ENCODE results near the gene GJB5. TPM values are rescaled to one million over a fixed set of nuclear protein-coding genes. Genes with fewer than 3 reads are reported as not detected.
A peak's percentile ranks its signal among the peaks of the same experiment; 100 is the strongest.

Gene GJB5
- total RNA-seq, 1 donor from 2014 or later, result not detected

DNA sequence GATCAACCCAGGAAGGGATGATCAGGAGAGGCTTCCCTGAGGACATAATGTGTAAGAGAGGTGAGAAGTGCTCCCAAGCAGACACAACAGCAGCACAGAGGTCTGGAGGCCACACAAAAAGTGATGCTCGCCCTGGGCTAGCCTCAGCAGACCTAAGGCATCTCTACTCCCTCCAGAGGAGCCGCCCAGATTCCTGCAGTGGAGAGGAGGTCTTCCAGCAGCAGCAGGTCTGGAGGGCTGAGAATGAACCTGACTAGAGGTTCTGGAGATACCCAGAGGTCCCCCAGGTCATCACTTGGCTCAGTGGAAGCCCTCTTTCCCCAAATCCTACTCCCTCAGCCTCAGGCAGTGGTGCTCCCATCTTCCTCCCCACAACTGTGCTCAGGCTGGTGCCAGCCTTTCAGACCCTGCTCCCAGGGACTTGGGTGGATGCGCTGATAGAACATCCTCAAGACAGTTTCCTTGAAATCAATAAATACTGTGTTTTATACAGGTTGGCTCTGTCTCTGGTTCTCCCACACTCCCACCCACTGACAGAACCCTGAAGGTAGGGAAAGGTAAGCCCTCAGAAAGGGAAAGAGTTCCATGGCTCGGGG lies 31.1 kb downstream of the GJB5 start:
- TF ChIP-seq, protein P1, sequence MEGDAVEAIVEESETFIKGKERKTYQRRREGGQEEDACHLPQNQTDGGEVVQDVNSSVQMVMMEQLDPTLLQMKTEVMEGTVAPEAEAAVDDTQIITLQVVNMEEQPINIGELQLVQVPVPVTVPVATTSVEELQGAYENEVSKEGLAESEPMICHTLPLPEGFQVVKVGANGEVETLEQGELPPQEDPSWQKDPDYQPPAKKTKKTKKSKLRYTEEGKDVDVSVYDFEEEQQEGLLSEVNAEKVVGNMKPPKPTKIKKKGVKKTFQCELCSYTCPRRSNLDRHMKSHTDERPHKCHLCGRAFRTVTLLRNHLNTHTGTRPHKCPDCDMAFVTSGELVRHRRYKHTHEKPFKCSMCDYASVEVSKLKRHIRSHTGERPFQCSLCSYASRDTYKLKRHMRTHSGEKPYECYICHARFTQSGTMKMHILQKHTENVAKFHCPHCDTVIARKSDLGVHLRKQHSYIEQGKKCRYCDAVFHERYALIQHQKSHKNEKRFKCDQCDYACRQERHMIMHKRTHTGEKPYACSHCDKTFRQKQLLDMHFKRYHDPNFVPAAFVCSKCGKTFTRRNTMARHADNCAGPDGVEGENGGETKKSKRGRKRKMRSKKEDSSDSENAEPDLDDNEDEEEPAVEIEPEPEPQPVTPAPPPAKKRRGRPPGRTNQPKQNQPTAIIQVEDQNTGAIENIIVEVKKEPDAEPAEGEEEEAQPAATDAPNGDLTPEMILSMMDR (IDR thresholded peaks at IDR 0.05; ENCODE audit: borderline replicate concordance), result no peak
- Histone ChIP-seq H3K9me3 (replicated peaks) (no peaks in the 10 kb centered on the region), H3K36me3 (no peaks in the 10 kb centered on the region), H3K27ac (replicated peaks) (no peak overlapping the region), H3K4me1 (peaks cover 32% of the 10 kb centered on the region), H3K27me3 (ENCODE audit: low read depth) (peaks cover 38% of the 10 kb centered on the region), H3K4me3 (no peak overlapping the region)
- intact Hi-C loops (cut with micrococcal nuclease), result no loop called here
- DNase-seq, result no peak

DNA sequence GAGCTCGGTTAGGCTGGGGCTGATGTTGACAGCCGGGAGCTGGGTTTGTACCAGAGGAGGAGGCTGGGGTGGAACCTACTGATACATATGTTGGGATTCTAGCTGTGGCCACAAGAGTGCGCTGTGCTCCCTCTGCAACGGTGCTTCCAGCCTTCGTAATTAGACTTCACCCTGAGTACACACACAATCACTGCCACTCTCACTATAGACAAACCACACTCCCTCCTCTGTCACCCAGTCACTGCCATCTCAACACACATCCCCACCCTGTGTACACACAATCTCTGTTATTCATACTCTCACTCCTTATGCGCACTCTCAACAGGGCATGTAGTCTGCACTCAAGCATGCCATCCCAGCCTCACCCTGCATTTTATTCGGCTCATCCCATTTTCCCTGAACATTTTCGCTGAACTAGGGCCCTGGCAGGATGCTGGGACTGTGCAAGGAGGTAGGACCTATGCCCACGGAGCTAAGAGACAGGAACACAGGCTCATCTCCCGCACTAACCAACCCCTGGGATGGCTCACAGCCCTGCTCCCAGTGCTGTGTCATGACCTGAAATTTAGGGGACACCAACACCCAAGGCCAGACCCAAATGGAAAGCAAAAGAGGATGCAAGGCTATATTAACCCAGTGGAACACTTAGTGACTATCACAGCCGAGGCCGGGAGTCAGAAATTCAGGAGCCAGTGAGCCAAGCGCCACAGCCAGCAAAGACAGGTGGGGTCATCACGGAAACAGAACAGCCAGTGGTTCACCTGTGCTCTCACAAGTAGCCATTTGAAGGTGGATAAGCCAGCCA lies 31.9 kb downstream of the GJB5 start:
- H3K9me3 ChIP-seq (replicated peaks), result no peaks in the 10 kb centered on the region
- peaks cover 26% of the 10 kb centered on the region for H3K4me1 ChIP-seq
- TF ChIP-seq, protein P1 (IDR thresholded peaks at IDR 0.05; ENCODE audit: borderline replicate concordance), result peak; percentile 89
- peak; percentile 70 for DNase-seq
- H3K4me3 ChIP-seq, result no peak overlapping the region
- H3K27me3 ChIP-seq (ENCODE audit: low read depth), result peaks cover 38% of the 10 kb centered on the region
- intact Hi-C loops (cut with micrococcal nuclease), result no loop called here
- peak overlapping the region; percentile 38 for H3K27ac ChIP-seq (replicated peaks)
- no peaks in the 10 kb centered on the region for H3K36me3 ChIP-seq

DNA sequence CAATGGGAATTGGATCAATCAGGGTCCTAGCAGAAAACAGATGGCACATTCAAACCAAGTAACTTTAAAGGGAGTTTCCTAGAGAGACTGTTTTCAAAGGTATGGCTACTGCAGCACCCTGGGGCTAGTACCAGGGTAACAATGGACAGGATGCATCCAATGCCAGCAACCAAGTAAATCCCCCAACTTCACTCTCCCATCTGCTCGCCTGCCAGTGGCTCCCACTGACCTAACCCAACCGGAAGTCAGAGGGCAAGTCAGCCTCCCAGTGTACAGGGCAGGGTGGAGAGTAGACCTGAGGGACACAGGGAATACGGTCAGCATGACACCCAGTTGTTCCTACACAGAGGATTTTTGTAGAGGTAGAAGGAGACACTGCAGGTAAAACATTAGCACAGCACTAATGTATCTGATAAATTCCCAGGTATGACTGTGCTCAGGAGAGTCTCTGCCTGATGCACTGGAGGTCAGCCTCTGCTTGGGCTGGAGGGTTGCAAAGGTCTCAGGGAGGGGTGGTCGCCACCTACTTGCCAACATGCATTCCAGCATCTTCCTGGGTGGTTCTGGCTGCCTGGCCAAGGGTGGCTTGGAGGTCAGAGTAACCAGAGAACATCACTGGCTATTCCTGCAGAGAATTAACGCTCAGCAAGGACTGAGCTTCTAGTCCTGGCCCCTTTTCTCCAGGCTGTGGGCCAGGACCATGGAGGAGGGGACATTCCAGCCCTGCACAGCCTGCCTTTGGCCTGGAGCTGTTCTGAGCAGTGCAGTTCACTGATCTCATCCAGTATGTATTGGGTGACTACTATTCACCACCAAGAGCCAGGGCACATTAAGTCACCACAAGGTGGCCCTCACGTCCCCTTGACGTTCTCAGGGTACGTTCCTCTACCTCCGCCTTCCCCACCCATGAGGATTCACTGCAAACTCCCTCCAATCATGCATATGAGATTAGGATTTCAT lies 32.9 kb downstream of the GJB5 start:
- TF ChIP-seq, protein P1 (IDR thresholded peaks at IDR 0.05; ENCODE audit: borderline replicate concordance), result peak; percentile 54
- H3K4me1 ChIP-seq, result peaks cover 33% of the 10 kb centered on the region
- H3K27me3 ChIP-seq (ENCODE audit: low read depth), result peaks cover 38% of the 10 kb centered on the region
- H3K36me3 ChIP-seq, result no peaks in the 10 kb centered on the region
- H3K9me3 ChIP-seq (replicated peaks), result no peaks in the 10 kb centered on the region
- no peak overlapping the region for H3K4me3 ChIP-seq
- H3K27ac ChIP-seq (replicated peaks), result peak overlapping the region; percentile 78
- DNase-seq, result no peak
- intact Hi-C loops (cut with micrococcal nuclease), result loop anchor here (2.0 kb wide), 1 partner anchor 65 kb away; no protein-coding TSS in a partner anchor

DNA sequence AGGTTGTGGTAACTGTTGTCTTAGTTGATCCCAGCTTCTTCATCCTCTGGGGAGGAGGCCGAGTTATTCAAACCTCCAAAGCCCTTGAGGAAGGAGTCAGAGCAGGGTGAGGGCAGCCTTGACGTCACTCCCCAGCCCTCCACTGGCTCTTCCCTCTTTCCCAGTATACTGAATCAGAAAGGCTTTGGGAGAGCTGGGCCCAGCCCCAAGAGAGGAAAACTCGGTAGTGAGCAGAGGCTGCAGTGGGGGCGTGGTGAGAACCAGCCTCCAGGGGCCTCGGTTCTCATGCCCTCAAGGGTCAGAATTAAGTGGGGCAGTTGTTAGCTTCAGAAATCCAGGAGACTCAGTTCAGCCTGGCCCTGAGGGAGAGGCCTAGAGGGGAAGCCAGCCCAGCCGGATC lies 36.1 kb downstream of the GJB5 start:
- DNase-seq, result peak; percentile 64
- H3K36me3 ChIP-seq, result peaks cover 16% of the 10 kb centered on the region
- peaks cover 30% of the 10 kb centered on the region for H3K27me3 ChIP-seq (ENCODE audit: low read depth)
- TF ChIP-seq, protein P1 (IDR thresholded peaks at IDR 0.05; ENCODE audit: borderline replicate concordance), result no peak
- no peaks in the 10 kb centered on the region for H3K9me3 ChIP-seq (replicated peaks)
- peak overlapping the region; percentile 73 for H3K4me3 ChIP-seq
- peaks cover 41% of the 10 kb centered on the region for H3K4me1 ChIP-seq
- intact Hi-C loops (cut with micrococcal nuclease), result no loop called here
- H3K27ac ChIP-seq (replicated peaks), result peak overlapping the region; percentile 86

DNA sequence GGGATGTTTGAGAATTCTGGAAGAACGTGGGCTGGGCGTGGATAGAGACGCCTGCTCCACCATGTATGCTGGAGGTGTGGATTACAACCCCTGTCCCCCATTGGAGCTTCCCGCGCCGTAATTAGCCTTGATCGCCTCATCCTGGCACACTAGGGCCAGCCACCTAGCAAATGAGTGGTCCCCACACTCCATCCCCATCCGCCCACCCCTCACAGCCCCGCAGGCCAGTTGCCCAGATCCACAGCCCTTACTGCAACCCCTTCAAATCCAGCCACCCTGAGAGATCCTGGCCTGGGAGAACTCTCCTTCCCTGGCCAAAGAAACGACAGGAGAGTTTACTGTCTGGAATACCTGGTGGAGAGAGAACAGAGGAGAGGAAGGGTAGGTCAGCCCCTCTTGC lies 37.6 kb downstream of the GJB5 start:
- Histone ChIP-seq H3K27me3 (ENCODE audit: low read depth) (peaks cover 30% of the 10 kb centered on the region), H3K4me3 (peak overlapping the region; percentile 73), H3K36me3 (peaks cover 25% of the 10 kb centered on the region), H3K9me3 (replicated peaks) (no peaks in the 10 kb centered on the region), H3K4me1 (peaks cover 28% of the 10 kb centered on the region), H3K27ac (replicated peaks) (peak overlapping the region; percentile 86)
- no peak for DNase-seq
- TF ChIP-seq, protein P1 (IDR thresholded peaks at IDR 0.05; ENCODE audit: borderline replicate concordance), result no peak
- intact Hi-C loops (cut with micrococcal nuclease), result no loop called here
